H1 (cell line): ENCODE measurements around the gene RRM2. TPM values are rescaled to one million over a fixed set of nuclear protein-coding genes. Genes with fewer than 3 reads are reported as not detected.

Source experiments
- CTCF ChIA-PET: fragments of 300-600 bp; sonication (Branson Sonifier 250); formaldehyde crosslinking; loops from one replicate; lab custom pipeline; 2021; ENCODE audit not compliant: partially characterized antibody; lab: Charles Lee
- POLR2A ChIA-PET: fragments of 300-600 bp; sonication (Branson Sonifier 250); formaldehyde crosslinking; loops from one replicate; lab custom pipeline; 2021; ENCODE audit warnings: inconsistent platforms; ENCODE audit not compliant: partially characterized antibody; lab: Charles Lee
- DNase-seq, 2 experiments: peaks; one replicate each; pipeline versions ENCODE4 v3.0.0 to v3.0.0-alpha.2; 2010 to 2022; ENCODE audit warnings: low spot score in 2 of 2, low read depth in 1 of 2, mixed read lengths in 1 of 2
- FAIRE-seq: peaks from 2 replicates; lab custom pipeline; 2011; peaks lifted over from hg19 to GRCh38; lab: Jason Lieb, UNC
- H2AFZ ChIP-seq: 2 replicates; pipeline ENCODE4 v1.8.1; 2012; ENCODE audit warnings: low read length, inconsistent platforms
- H2AK5ac ChIP-seq: 2 replicates; pipeline ENCODE4 v1.6.1; 2013; ENCODE audit warnings: low read depth, low read length
- H2BK120ac ChIP-seq: replicated peaks from 2 replicates; pipeline ENCODE3; 2013; ENCODE audit warnings: low read depth, low read length, inconsistent platforms
- H2BK12ac ChIP-seq: 2 replicates; pipeline ENCODE4 v1.6.1; 2013; ENCODE audit warnings: low read depth, low read length
- H2BK15ac ChIP-seq: 2 replicates; pipeline ENCODE4 v1.6.1; 2013; ENCODE audit warnings: low read length
- H2BK20ac ChIP-seq: 2 replicates; pipeline ENCODE4 v1.6.1; 2013; ENCODE audit warnings: low read length
- H2BK5ac ChIP-seq: 2 replicates; pipeline ENCODE4 v1.6.1; 2013; ENCODE audit warnings: low read depth, low read length
- H3K14ac ChIP-seq: 2 replicates; pipeline ENCODE4 v1.6.1; 2013; ENCODE audit warnings: inconsistent platforms; ENCODE audit not compliant: insufficient read length
- H3K18ac ChIP-seq: 2 replicates; pipeline ENCODE4 v1.6.1; 2013; ENCODE audit warnings: low read length; ENCODE audit errors: extremely low read depth
- H3K23ac ChIP-seq: 2 replicates; pipeline ENCODE4 v1.6.1; 2013; ENCODE audit warnings: inconsistent platforms; ENCODE audit not compliant: insufficient read length
- H3K23me2 ChIP-seq: 2 replicates; pipeline ENCODE4 v1.6.1; 2013; ENCODE audit warnings: low read depth, low read length
- H3K27ac ChIP-seq: 2 replicates; pipeline ENCODE4 v1.6.1; 2011; ENCODE audit warnings: low read depth, low read length, inconsistent platforms
- H3K27me3 ChIP-seq, 4 experiments: replicated peaks in 1 of 4; 1 replicate in 1 of 4; 2 replicates in 3 of 4; pipeline versions ENCODE4 v1.6.1 to v1.8.1; 2011 to 2013; ENCODE audit warnings: low read length in 3 of 4, mild to moderate bottlenecking in 3 of 4, inconsistent platforms in 2 of 4, mixed read lengths in 2 of 4, moderate library complexity in 1 of 4; ENCODE audit not compliant: control insufficient read depth in 3 of 4, insufficient read depth in 3 of 4; ENCODE audit errors: extremely low read depth in 1 of 4
- H3K36me3 ChIP-seq, 4 experiments: 2 replicates each; pipeline versions ENCODE4 v1.6.1 to v1.8.1; 2011 to 2013; ENCODE audit warnings: mild to moderate bottlenecking in 4 of 4, low read length in 3 of 4, moderate library complexity in 2 of 4, control low read depth in 1 of 4, inconsistent platforms in 1 of 4; ENCODE audit not compliant: insufficient read depth in 4 of 4, control insufficient read depth in 2 of 4
- H3K4ac ChIP-seq: replicated peaks from 2 replicates; pipeline ENCODE3; 2013; ENCODE audit warnings: low read length, low read depth, mixed read lengths, inconsistent platforms; ENCODE audit not compliant: insufficient read length
- H3K4me1 ChIP-seq, 4 experiments: replicated peaks in 1 of 4; 1 replicate in 1 of 4; 2 replicates in 3 of 4; pipeline versions ENCODE4 v1.6.1 to v1.8.1; 2011 to 2013; ENCODE audit warnings: low read length in 3 of 4, inconsistent platforms in 2 of 4, mixed read lengths in 1 of 4; ENCODE audit not compliant: insufficient read depth in 4 of 4, control insufficient read depth in 3 of 4
- H3K4me2 ChIP-seq, 2 experiments: 2 replicates each; pipeline versions ENCODE4 v1.6.1 to v1.8.1; 2011 to 2013; ENCODE audit warnings: low read depth in 2 of 2, low read length in 2 of 2, control low read depth in 1 of 2, inconsistent platforms in 1 of 2, mild to moderate bottlenecking in 1 of 2; ENCODE audit not compliant: insufficient read depth in 1 of 2
- H3K4me3 ChIP-seq, 4 experiments: fragments of 200-600, 300-600 bp in 1 of 4; sonication (generic), shearing (Covaris generic), sonication (Bioruptor Twin) in 1 of 4; 2 replicates each; pipeline versions ENCODE4 v1.5.1 to v1.8.1; 2011 to 2016; ENCODE audit warnings: low read length in 4 of 4, low read depth in 3 of 4, control low read depth in 2 of 4, inconsistent platforms in 2 of 4, mild to moderate bottlenecking in 2 of 4, mixed read lengths in 1 of 4, moderate library complexity in 1 of 4; ENCODE audit not compliant: insufficient read depth in 2 of 4; ENCODE audit errors: extremely low read depth in 1 of 4
- H3K56ac ChIP-seq: replicated peaks from 2 replicates; pipeline ENCODE3; 2013; ENCODE audit warnings: low read depth, mild to moderate bottlenecking, mixed read lengths, low read length, inconsistent platforms; ENCODE audit not compliant: insufficient read length
- H3K79me1 ChIP-seq: 2 replicates; pipeline ENCODE4 v1.6.1; 2013; ENCODE audit warnings: low read depth, low read length, control low read depth
- H3K79me2 ChIP-seq, 2 experiments: 2 replicates each; pipeline versions ENCODE4 v1.6.1 to v1.8.1; 2012 to 2013; ENCODE audit warnings: low read length in 2 of 2, mild to moderate bottlenecking in 2 of 2, inconsistent platforms in 1 of 2; ENCODE audit not compliant: insufficient read depth in 2 of 2, control insufficient read depth in 1 of 2
- H3K9ac ChIP-seq, 4 experiments: replicated peaks in 1 of 4; 1 replicate in 1 of 4; 2 replicates in 3 of 4; pipeline versions ENCODE4 v1.6.1 to v1.8.1; 2011 to 2013; ENCODE audit warnings: low read depth in 3 of 4, low read length in 3 of 4, control low read depth in 2 of 4, mild to moderate bottlenecking in 2 of 4, moderate library complexity in 2 of 4, inconsistent platforms in 1 of 4; ENCODE audit errors: extremely low read depth in 1 of 4
- H3K9me3 ChIP-seq, 2 experiments: 2 replicates each; pipeline versions ENCODE4 v1.6.1 to v1.8.1; 2012 to 2013; ENCODE audit warnings: mild to moderate bottlenecking in 2 of 2, moderate library complexity in 2 of 2, control low read depth in 1 of 2, inconsistent platforms in 1 of 2, low read depth in 1 of 2, low read length in 1 of 2, mixed read lengths in 1 of 2; ENCODE audit not compliant: insufficient read depth in 2 of 2
- H4K20me1 ChIP-seq, 2 experiments: replicated peaks in 1 of 2; 2 replicates each; pipeline versions ENCODE3 to v1.8.1; 2011 to 2013; ENCODE audit warnings: inconsistent platforms in 2 of 2, low read length in 2 of 2, mild to moderate bottlenecking in 1 of 2; ENCODE audit not compliant: insufficient read depth in 2 of 2, control insufficient read depth in 1 of 2
- H4K5ac ChIP-seq: 2 replicates; pipeline ENCODE4 v1.6.1; 2013; ENCODE audit warnings: low read length, low read depth, mixed read lengths, inconsistent platforms; ENCODE audit not compliant: insufficient read length
- H4K8ac ChIP-seq: 2 replicates; pipeline ENCODE4 v1.8.0; 2013; ENCODE audit warnings: mild to moderate bottlenecking, moderate library complexity, low read length, inconsistent platforms; ENCODE audit not compliant: insufficient read depth; ENCODE audit errors: extremely low read depth
- H4K91ac ChIP-seq: replicated peaks from 2 replicates; pipeline ENCODE3; 2013; ENCODE audit warnings: low read length, mixed read lengths, inconsistent platforms; ENCODE audit not compliant: insufficient read length
- ATF3 ChIP-seq: IDR thresholded peaks from 2 replicates; pipeline ENCODE4 v1.6.1; 2011; ENCODE audit warnings: low read depth, mild to moderate bottlenecking, low read length; ENCODE audit not compliant: insufficient read depth
- EZH2 ChIP-seq: fragments of 200-600 bp; sonication (generic); IDR thresholded peaks from 2 replicates; pipeline ENCODE4 v1.7.1; 2012; ENCODE audit warnings: low read depth, mild to moderate bottlenecking, moderate library complexity, low read length, inconsistent platforms; ENCODE audit not compliant: severe bottlenecking
- GABPA ChIP-seq: IDR thresholded peaks from 2 replicates; pipeline ENCODE4 v1.6.1; 2011; ENCODE audit warnings: mild to moderate bottlenecking, low read length, moderate library complexity, borderline replicate concordance; ENCODE audit not compliant: insufficient read depth
- KDM4A ChIP-seq: IDR thresholded peaks from one replicate; pipeline ENCODE4 v1.7.1; 2012; ENCODE audit warnings: low read depth, mild to moderate bottlenecking, moderate library complexity, low read length, inconsistent platforms; ENCODE audit not compliant: severe bottlenecking
- KDM5A ChIP-seq: fragments of 200-600 bp; IDR thresholded peaks from 2 replicates; pipeline ENCODE4 v1.7.1; 2012; ENCODE audit warnings: mild to moderate bottlenecking, low read length, inconsistent platforms, mixed read lengths
- PHF8 ChIP-seq: fragments of 200-600 bp; sonication (generic); conservative IDR thresholded peaks from 2 replicates; pipeline ENCODE4 v1.7.1; 2012; ENCODE audit warnings: low read depth, mild to moderate bottlenecking, inconsistent platforms, low read length, moderate library complexity
- RNF2 ChIP-seq: fragments of 200-900, 300-1000 bp; sonication (generic); IDR thresholded peaks from 2 replicates; pipeline ENCODE4 v1.7.1; 2016; ENCODE audit warnings: borderline replicate concordance, low read depth, mild to moderate bottlenecking, antibody characterized with exemption, low read length; ENCODE audit not compliant: poor library complexity, severe bottlenecking; ENCODE audit errors: missing control alignments
- RXRA ChIP-seq: IDR thresholded peaks from 2 replicates; pipeline ENCODE4 v1.6.1; 2011; ENCODE audit warnings: low read depth, mild to moderate bottlenecking, low read length, moderate library complexity; ENCODE audit not compliant: insufficient read depth
- SP2 ChIP-seq: IDR thresholded peaks from 2 replicates; pipeline ENCODE4 v1.6.1; 2012; ENCODE audit warnings: mild to moderate bottlenecking, low read length, inconsistent platforms
- TAF7 ChIP-seq: optimal IDR thresholded peaks from 2 replicates; pipeline ENCODE3; 2011; ENCODE audit warnings: low read depth, mild to moderate bottlenecking, inconsistent platforms, low read length, moderate library complexity, borderline replicate concordance
- ZNF274 ChIP-seq: IDR thresholded peaks from 2 replicates; pipeline ENCODE4 v1.7.0; 2012; ENCODE audit warnings: low read length, borderline replicate concordance; ENCODE audit errors: extremely low read depth
- WGBS, 2 experiments: shearing (Covaris generic) in 1 of 2; methylation state at CpG; one replicate each; pipeline versions ENCODE4 v1.1.6 to v1.1.7; 2013 to 2015; ENCODE audit warnings: low lambda C conversion rate in 2 of 2, mixed read lengths in 2 of 2, inconsistent platforms in 1 of 2, low coverage in 1 of 2, missing lambda C conversion rate in 1 of 2; ENCODE audit not compliant: insufficient replicate concordance in 2 of 2, insufficient coverage in 1 of 2, insufficient read length in 1 of 2; ENCODE audit errors: extremely low coverage in 1 of 2, missing lambda C conversion rate in 1 of 2; 5-methylcytosine and 5-hydroxymethylcytosine counted together
- polyA plus RNA-seq, 7 experiments: library from polyadenylated mRNA; depleted of rRNA in 3 of 7; stranded (reverse) in 5 of 7; unstranded in 2 of 7; fragments of >200 nt in 5 of 7; fragments of 200-250 nt in 2 of 7; gene quantifications; 1 replicate in 5 of 7; 2 replicates in 1 of 7; 4 replicates in 1 of 7; pipeline versions ENCODE4 v1.2.1 to v1.2.3, GENCODE V29; 2011 to 2013; ENCODE audit warnings: missing spikeins in 2 of 7, mixed read lengths in 2 of 7
- total RNA-seq: library from RNA; stranded (reverse); fragmentation: NEBNext Ultra II Directional; extraction: Animal tissue kit (Norgen Biotek cat#: 25700); gene quantifications from 2 replicates; pipeline ENCODE4 v1.2.1, GENCODE V29; 2021
- TF ChIP-seq, protein P1 (sequence below): IDR thresholded peaks from 2 replicates; pipeline ENCODE4 v1.6.1; 2012; ENCODE audit warnings: inconsistent platforms

The RRM2 gene
- total and polyA plus RNA-seq, 2 of the 8 experiments (the other 6 are each of a cell fraction or from before 2014, with no cell fraction given), result 37.7 to 215 TPM

DNA sequence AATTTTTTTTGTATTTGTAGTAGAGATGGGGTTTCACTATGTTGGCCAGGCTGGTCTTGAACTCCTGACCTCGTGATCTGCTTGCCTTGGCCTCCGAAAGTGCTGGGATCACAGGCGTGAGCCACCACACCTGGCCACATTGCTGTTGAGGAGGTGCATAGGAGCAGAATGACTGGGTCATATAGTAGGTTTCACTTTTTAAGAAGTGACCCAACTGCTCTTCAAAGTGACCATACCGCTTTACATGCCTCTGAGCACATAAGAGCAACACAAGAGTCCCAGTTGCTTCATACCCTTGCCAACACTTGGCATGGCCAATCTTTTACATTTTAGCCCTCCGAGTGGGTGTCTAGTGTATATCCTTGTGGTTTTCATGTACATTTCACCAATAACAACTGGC lies 28.9 kb downstream of the RRM2 start:
- DNase-seq (no peak), FAIRE-seq (no peak)
- no peaks in the 10 kb centered on the region for H4K20me1 ChIP-seq
- no peak overlapping the region for H4K5ac ChIP-seq
- H3K4me3 ChIP-seq, result no peak overlapping the region
- H3K4me2 ChIP-seq, result no peak overlapping the region
- H3K79me2 ChIP-seq, result no peaks in the 10 kb centered on the region
- peaks cover 0 to 3% (median 1%) of the 10 kb centered on the region in 4 experiments; a peak in 5 of 8 replicates for H3K36me3 ChIP-seq
- H3K23ac ChIP-seq, result no peak overlapping the region
- no peak overlapping the region for H3K14ac ChIP-seq
- H3K9me3 ChIP-seq, result no peaks in the 10 kb centered on the region
- H2BK5ac ChIP-seq, result no peak overlapping the region
- H3K4ac ChIP-seq, result no peak overlapping the region
- no peak overlapping the region for H3K9ac ChIP-seq
- H3K56ac ChIP-seq, result no peak overlapping the region
- ChIA-PET POLR2A (no interaction called here), CTCF (interaction anchor here (17.7 kb wide), 1 partner anchor 9 kb away, joined by 169 read pairs; no protein-coding TSS in a partner anchor)
- no peak overlapping the region for H2BK15ac ChIP-seq
- H3K27ac ChIP-seq, result no peak overlapping the region
- H3K23me2 ChIP-seq, result no peaks in the 10 kb centered on the region
- H2AK5ac ChIP-seq, result no peak overlapping the region
- no peak overlapping the region for H4K8ac ChIP-seq
- H2BK12ac ChIP-seq, result no peak overlapping the region
- no peaks in the 10 kb centered on the region for H3K79me1 ChIP-seq
- WGBS, 2 experiments, result 96% methylated on average over 5 of the region's 5 CpGs; no CpG with 5 or more reads in 1 of the 2 experiments
- H2AFZ ChIP-seq, result no peak overlapping the region
- no peak overlapping the region for H2BK120ac ChIP-seq
- no peak overlapping the region for H4K91ac ChIP-seq
- H2BK20ac ChIP-seq, result no peak overlapping the region
- no peak overlapping the region for H3K18ac ChIP-seq
- H3K4me1 ChIP-seq, result no peaks in the 10 kb centered on the region; a peak in 1 of 7 replicates
- H3K27me3 ChIP-seq, result no peaks in the 10 kb centered on the region
- no peak for TF ChIP-seq PHF8
- no peak for TF ChIP-seq KDM4A
- TF ChIP-seq, protein P1, sequence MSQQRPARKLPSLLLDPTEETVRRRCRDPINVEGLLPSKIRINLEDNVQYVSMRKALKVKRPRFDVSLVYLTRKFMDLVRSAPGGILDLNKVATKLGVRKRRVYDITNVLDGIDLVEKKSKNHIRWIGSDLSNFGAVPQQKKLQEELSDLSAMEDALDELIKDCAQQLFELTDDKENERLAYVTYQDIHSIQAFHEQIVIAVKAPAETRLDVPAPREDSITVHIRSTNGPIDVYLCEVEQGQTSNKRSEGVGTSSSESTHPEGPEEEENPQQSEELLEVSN, result no peak
- TF ChIP-seq ZNF274, result no peak
- TF ChIP-seq EZH2, result no peak
- TF ChIP-seq RXRA, result no peak
- TF ChIP-seq GABPA, result no peak
- TF ChIP-seq ATF3, result no peak
- TF ChIP-seq RNF2, result no peak
- no peak for TF ChIP-seq TAF7
- TF ChIP-seq SP2, result no peak
- TF ChIP-seq KDM5A, result no peak
